ENCODE measurements around the gene TBC1D22A.
A peak's percentile ranks its signal among the peaks of the same experiment; 100 is the strongest.

TBC1D22A gene

GRCh38 chr22:47013861-47014635 is 251.6 kb downstream of the TBC1D22A start:
- DNase-seq (ENCODE audit: low read depth), result no peak

- no peak for DNase-seq (ENCODE audit: low read depth)
These were observed 252.3 kb downstream of the TBC1D22A start for GRCh38 chr22:47014636-47015345.

- DNase-seq (ENCODE audit: low read depth), result no peak
These were observed 253.2 kb downstream of the TBC1D22A start for GRCh38 chr22:47015589-47016178.

GRCh38 chr22:47016631-47017030 is 254.2 kb downstream of the TBC1D22A start:
- no peak for DNase-seq (ENCODE audit: low read depth)

- no peak for DNase-seq (ENCODE audit: low read depth)
These were observed 254.8 kb downstream of the TBC1D22A start for GRCh38 chr22:47017245-47017644.

GRCh38 chr22:47018010-47018910 is 255.8 kb downstream of the TBC1D22A start:
- DNase-seq (ENCODE audit: low read depth), result no peak

- no peak for DNase-seq (ENCODE audit: low read depth)
These were observed 256.8 kb downstream of the TBC1D22A start for GRCh38 chr22:47019012-47019790.

GRCh38 chr22:47020166-47020565 is 257.7 kb downstream of the TBC1D22A start:
- no peak for DNase-seq (ENCODE audit: low read depth)

- no peak for DNase-seq (ENCODE audit: low read depth)
These were observed 259.1 kb downstream of the TBC1D22A start for GRCh38 chr22:47021371-47022074.

GRCh38 chr22:47022075-47022473 is 259.6 kb downstream of the TBC1D22A start:
- no peak for DNase-seq (ENCODE audit: low read depth)

- no peak for DNase-seq (ENCODE audit: low read depth)
These were observed 260.0 kb downstream of the TBC1D22A start for GRCh38 chr22:47022475-47022874.

- no peak for DNase-seq (ENCODE audit: low read depth)
These were observed 261.4 kb downstream of the TBC1D22A start for GRCh38 chr22:47023871-47024270.

GRCh38 chr22:47027766-47028165 is 265.3 kb downstream of the TBC1D22A start:
- DNase-seq (ENCODE audit: low read depth), result no peak

GRCh38 chr22:47029244-47030074 is 267.0 kb downstream of the TBC1D22A start:
- no peak for DNase-seq (ENCODE audit: low read depth)

GRCh38 chr22:47030143-47030661 is 267.8 kb downstream of the TBC1D22A start:
- peak; percentile 3 for DNase-seq (ENCODE audit: low read depth)

GRCh38 chr22:47030881-47031627 is 268.6 kb downstream of the TBC1D22A start:
- peak; percentile 65 for DNase-seq (ENCODE audit: low read depth)

GRCh38 chr22:47031628-47031915 is 269.1 kb downstream of the TBC1D22A start:
- no peak for DNase-seq (ENCODE audit: low read depth)

- DNase-seq (ENCODE audit: low read depth), result no peak
These were observed 269.9 kb downstream of the TBC1D22A start for GRCh38 chr22:47032091-47032943.

Measured in fibroblast of gingiva (primary cell).